Esophagus muscularis mucosa (tissue), 4 donors: ENCODE data around the gene IWS1. TPM values are rescaled to one million over a fixed set of nuclear protein-coding genes. Genes with fewer than 3 reads are reported as not detected.
"Not testable (repeated sequence)": the region's sequence is repeated elsewhere in the genome, so short reads cannot be mapped to it uniquely, and the experiment has no call there.

Experiments used
- DNase-seq: peaks from one replicate; pipeline ENCODE4 v3.0.0-alpha.2; 2017; ENCODE audit errors: extremely low spot score
- H3K27ac ChIP-seq, 4 donors: fragments of 200-600 bp; sonication (generic); replicated peaks in 1 of 4; 1 replicate in 3 of 4; 2 replicates in 1 of 4; pipeline ENCODE4 v1.5.1; 2016 to 2019; ENCODE audit warnings: mild to moderate bottlenecking in 1 of 4
- H3K27me3 ChIP-seq, 4 donors: fragments of 200-600 bp; sonication (generic); one replicate each; pipeline versions ENCODE4 v1.5.1 to v1.6.0; 2016 to 2019
- H3K36me3 ChIP-seq, 4 donors: fragments of 200-600 bp; sonication (generic); one replicate each; pipeline ENCODE4 v1.5.1; 2016 to 2019
- H3K4me1 ChIP-seq, 4 donors: fragments of 200-600 bp; sonication (generic); one replicate each; pipeline ENCODE4 v1.5.1; 2016 to 2019
- H3K4me3 ChIP-seq, 4 donors: fragments of 200-600 bp; sonication (generic); 1 replicate in 2 of 4; 2 replicates in 2 of 4; pipeline ENCODE4 v1.5.1; 2016 to 2019; ENCODE audit warnings: mild to moderate bottlenecking in 4 of 4, moderate library complexity in 1 of 4
- H3K9me3 ChIP-seq, 4 donors: fragments of 200-600 bp; sonication (generic); 1 replicate in 3 of 4; 2 replicates in 1 of 4; pipeline ENCODE4 v1.5.1; 2016 to 2019
- CTCF ChIP-seq, 3 experiments: fragments of 200-600 bp in 2 of 3; fragments of 450-650 bp in 1 of 3; sonication (generic) in 2 of 3; IDR thresholded peaks; one replicate each; pipeline ENCODE4 v1.5.1; 2017 to 2019; ENCODE audit warnings: antibody characterized with exemption in 3 of 3, mild to moderate bottlenecking in 2 of 3, moderate library complexity in 1 of 3
- EP300 ChIP-seq: sonication (generic); formaldehyde crosslinking; IDR thresholded peaks from one replicate; pipeline ENCODE4 v1.6.1; 2017; ENCODE audit warnings: antibody characterized with exemption
- POLR2A ChIP-seq: fragments of 450-650 bp; IDR thresholded peaks from one replicate; pipeline ENCODE4 v1.6.1; 2017; ENCODE audit warnings: antibody characterized with exemption, moderate library complexity, mild to moderate bottlenecking, low read depth
- POLR2AphosphoS5 ChIP-seq, 2 donors: sonication (generic); formaldehyde crosslinking; IDR thresholded peaks; one replicate each; pipeline ENCODE4 v1.6.1; 2017; ENCODE audit warnings: antibody characterized with exemption in 2 of 2
- WGBS: methylation state at CpG from one replicate; pipeline ENCODE4 v1.1.5; 2018; 5-methylcytosine and 5-hydroxymethylcytosine counted together
- intact Hi-C: fragments of 100-400 bp; cut with DNase I; formaldehyde crosslinking; loops from one replicate; pipeline ENCODE4 v1.15.1; 2023
- total RNA-seq, 4 donors: library from RNA; depleted of rRNA; stranded (reverse); fragments of >200 nt; gene quantifications; one replicate each; pipeline versions ENCODE4 v1.1.0 to v1.2.1, GENCODE V29; 2016

Gene IWS1
- total RNA-seq, 4 donors from 2014 or later: 32.6 to 38.1 (median 34.7) TPM

GRCh38 chr2:127535918-127536317, 9.6 kb upstream of the IWS1 start:
- 85% methylated on average over 4 of the region's 6 CpGs for WGBS
- H3K27ac ChIP-seq: no peak overlapping the region
- no peaks in the 10 kb centered on the region for H3K4me1 ChIP-seq
- TF ChIP-seq CTCF (IDR thresholded peaks at IDR 0.05) (no peak), POLR2A (no peak), EP300 (no peak), POLR2AphosphoS5 (IDR thresholded peaks at IDR 0.05) (no peak)
- H3K9me3 ChIP-seq: no peaks in the 10 kb centered on the region
- H3K36me3 ChIP-seq: no peaks in the 10 kb centered on the region
- H3K27me3 ChIP-seq: peaks cover 0 to 7% (median 0%) of the 10 kb centered on the region in 4 donors
- H3K4me3 ChIP-seq: no peak overlapping the region
- intact Hi-C loops: no loop called here
- DNase-seq: no peak

GRCh38 chr2:127535422-127535901, 9.2 kb upstream of the IWS1 start, which contains the start of gene MYO7B:
Gene MYO7B, plus strand, starts transcription at chr2:127535683. Its CDS starts 24,040 bp downstream, at chr2:127559723.
- WGBS: 78% methylated on average over 5 of the region's 11 CpGs
- DNase-seq: no peak
- no peaks in the 10 kb centered on the region for H3K36me3 ChIP-seq
- H3K9me3 ChIP-seq: no peaks in the 10 kb centered on the region
- H3K27ac ChIP-seq: no peak within 1 kb of the TSS
- no peak for TF ChIP-seq POLR2A
- no peak for TF ChIP-seq EP300
- TF ChIP-seq POLR2AphosphoS5 (IDR thresholded peaks at IDR 0.05): no peak
- no peak for TF ChIP-seq CTCF (IDR thresholded peaks at IDR 0.05)
- no peaks in the 10 kb centered on the region for H3K4me1 ChIP-seq
- peaks cover 0 to 7% (median 0%) of the 10 kb centered on the region in 4 donors for H3K27me3 ChIP-seq
- intact Hi-C loops: no loop called here
- no peak within 1 kb of the TSS for H3K4me3 ChIP-seq

- WGBS: 84% methylated on average over 8 of the region's 8 CpGs
- no peak for TF ChIP-seq EP300
- no peak for TF ChIP-seq POLR2A
- TF ChIP-seq POLR2AphosphoS5 (IDR thresholded peaks at IDR 0.05): no peak
- no peak for TF ChIP-seq CTCF (IDR thresholded peaks at IDR 0.05)
- H3K4me3 ChIP-seq: no peak overlapping the region
- intact Hi-C loops: no loop called here
- H3K27ac ChIP-seq: no peak overlapping the region
- no peaks in the 10 kb centered on the region for H3K36me3 ChIP-seq
- no peaks in the 10 kb centered on the region for H3K9me3 ChIP-seq
- H3K27me3 ChIP-seq: peaks cover 0 to 7% (median 0%) of the 10 kb centered on the region in 4 donors
- DNase-seq: no peak
- peaks cover 2 to 5% (median 3%) of the 10 kb centered on the region in 4 donors for H3K4me1 ChIP-seq
These were observed 6.0 kb upstream of the IWS1 start for GRCh38 chr2:127532296-127532695.

GRCh38 chr2:127531221-127531648, 4.9 kb upstream of the IWS1 start:
- peaks cover 0 to 7% (median 0%) of the 10 kb centered on the region in 4 donors for H3K27me3 ChIP-seq
- H3K4me3 ChIP-seq: no peak overlapping the region
- WGBS: 63% methylated on average over 4 of the region's 4 CpGs
- no peaks in the 10 kb centered on the region for H3K36me3 ChIP-seq
- intact Hi-C loops: no loop called here
- no peak for TF ChIP-seq EP300
- TF ChIP-seq POLR2AphosphoS5 (IDR thresholded peaks at IDR 0.05): no peak
- H3K4me1 ChIP-seq: peaks cover 6 to 8% (median 7%) of the 10 kb centered on the region in 4 donors
- no peak for DNase-seq
- H3K9me3 ChIP-seq: no peaks in the 10 kb centered on the region
- no peak overlapping the region for H3K27ac ChIP-seq

GRCh38 chr2:127530245-127531140, 4.2 kb upstream of the IWS1 start:
- H3K4me1 ChIP-seq: peaks cover 6 to 9% (median 8%) of the 10 kb centered on the region in 4 donors
- 87% methylated on average over 3 of the region's 3 CpGs for WGBS
- peaks cover 0 to 3% (median 0%) of the 10 kb centered on the region in 4 donors for H3K27me3 ChIP-seq
- H3K4me3 ChIP-seq: no peak overlapping the region
- TF ChIP-seq CTCF (IDR thresholded peaks at IDR 0.05): no peak
- no peak for TF ChIP-seq EP300
- TF ChIP-seq POLR2A: no peak
- no peak for TF ChIP-seq POLR2AphosphoS5 (IDR thresholded peaks at IDR 0.05)
- no peak for DNase-seq
- no peaks in the 10 kb centered on the region for H3K9me3 ChIP-seq
- no peak overlapping the region for H3K27ac ChIP-seq
- no peaks in the 10 kb centered on the region for H3K36me3 ChIP-seq
- intact Hi-C loops: no loop called here

GRCh38 chr2:127529416-127529815, 3.1 kb upstream of the IWS1 start:
- H3K4me3 ChIP-seq, H3K27ac ChIP-seq, H3K9me3 ChIP-seq, DNase-seq, H3K27me3 ChIP-seq, H3K36me3 ChIP-seq: not testable (repeated sequence)
- intact Hi-C loops: loop anchor here (10.0 kb wide), 2 partner anchors 105 to 285 kb away; partner anchors contain the start of gene WDR33
- peaks cover 16 to 20% (median 18%) of the 10 kb centered on the region in 4 donors for H3K4me1 ChIP-seq
- WGBS: 80% methylated on average over 2 of the region's 2 CpGs
